GM12872 (cell line): ENCODE measurements around the gene GADD45B.

ENCODE experiments used
- CTCF ChIP-seq: IDR thresholded peaks from 3 replicates; pipeline ENCODE4 v1.5.1; 2011; ENCODE audit warnings: low read depth, mild to moderate bottlenecking, low read length, moderate library complexity; ENCODE audit not compliant: insufficient read depth

Gene GADD45B

GRCh38 chr19:2449019-2449418, 26.9 kb upstream of the GADD45B start:
- TF ChIP-seq CTCF: no peak

GRCh38 chr19:2451138-2451537, 24.8 kb upstream of the GADD45B start:
- no peak for TF ChIP-seq CTCF

GRCh38 chr19:2451741-2452140, 24.2 kb upstream of the GADD45B start:
- TF ChIP-seq CTCF: no peak

- TF ChIP-seq CTCF: no peak
Measured at GRCh38 chr19:2453431-2454025, 22.4 kb upstream of the GADD45B start.

GRCh38 chr19:2454199-2454961, 21.5 kb upstream of the GADD45B start:
- TF ChIP-seq CTCF: no peak

GRCh38 chr19:2454962-2455850, 20.7 kb upstream of the GADD45B start:
- TF ChIP-seq CTCF: no peak
